Esophagus muscularis mucosa (tissue), 4 donors: Measurements from ENCODE around the gene ARHGAP32. TPM values are rescaled to one million over a fixed set of nuclear protein-coding genes. Genes with fewer than 3 reads are reported as not detected.

ENCODE experiments used
- DNase-seq: peaks from one replicate; pipeline ENCODE4 v3.0.0-alpha.2; 2017; ENCODE audit errors: extremely low spot score
- H3K27ac ChIP-seq, 4 donors: fragments of 200-600 bp; sonication (generic); replicated peaks in 1 of 4; 1 replicate in 3 of 4; 2 replicates in 1 of 4; pipeline ENCODE4 v1.5.1; 2016 to 2019; ENCODE audit warnings: mild to moderate bottlenecking in 1 of 4
- H3K27me3 ChIP-seq, 4 donors: fragments of 200-600 bp; sonication (generic); one replicate each; pipeline versions ENCODE4 v1.5.1 to v1.6.0; 2016 to 2019
- H3K36me3 ChIP-seq, 4 donors: fragments of 200-600 bp; sonication (generic); one replicate each; pipeline ENCODE4 v1.5.1; 2016 to 2019
- H3K4me1 ChIP-seq, 4 donors: fragments of 200-600 bp; sonication (generic); one replicate each; pipeline ENCODE4 v1.5.1; 2016 to 2019
- H3K4me3 ChIP-seq, 4 donors: fragments of 200-600 bp; sonication (generic); 1 replicate in 2 of 4; 2 replicates in 2 of 4; pipeline ENCODE4 v1.5.1; 2016 to 2019; ENCODE audit warnings: mild to moderate bottlenecking in 4 of 4, moderate library complexity in 1 of 4
- H3K9me3 ChIP-seq, 4 donors: fragments of 200-600 bp; sonication (generic); 1 replicate in 3 of 4; 2 replicates in 1 of 4; pipeline ENCODE4 v1.5.1; 2016 to 2019
- CTCF ChIP-seq, 3 experiments: fragments of 200-600 bp in 2 of 3; fragments of 450-650 bp in 1 of 3; sonication (generic) in 2 of 3; IDR thresholded peaks; one replicate each; pipeline ENCODE4 v1.5.1; 2017 to 2019; ENCODE audit warnings: antibody characterized with exemption in 3 of 3, mild to moderate bottlenecking in 2 of 3, moderate library complexity in 1 of 3
- EP300 ChIP-seq: sonication (generic); formaldehyde crosslinking; IDR thresholded peaks from one replicate; pipeline ENCODE4 v1.6.1; 2017; ENCODE audit warnings: antibody characterized with exemption
- POLR2A ChIP-seq: fragments of 450-650 bp; IDR thresholded peaks from one replicate; pipeline ENCODE4 v1.6.1; 2017; ENCODE audit warnings: antibody characterized with exemption, moderate library complexity, mild to moderate bottlenecking, low read depth
- POLR2AphosphoS5 ChIP-seq, 2 donors: sonication (generic); formaldehyde crosslinking; IDR thresholded peaks; one replicate each; pipeline ENCODE4 v1.6.1; 2017; ENCODE audit warnings: antibody characterized with exemption in 2 of 2
- WGBS: methylation state at CpG from one replicate; pipeline ENCODE4 v1.1.5; 2018; 5-methylcytosine and 5-hydroxymethylcytosine counted together
- intact Hi-C: fragments of 100-400 bp; cut with DNase I; formaldehyde crosslinking; loops from one replicate; pipeline ENCODE4 v1.15.1; 2023
- total RNA-seq, 4 donors: library from RNA; depleted of rRNA; stranded (reverse); fragments of >200 nt; gene quantifications; one replicate each; pipeline versions ENCODE4 v1.1.0 to v1.2.1, GENCODE V29; 2016

The ARHGAP32 gene
- total RNA-seq, 4 donors from 2014 or later = 11.9 to 17.0 (median 15.8) TPM

GRCh38 chr11:128967578-128967977 is 224.5 kb downstream of the ARHGAP32 start:
- Histone ChIP-seq H3K27ac (no peak overlapping the region), H3K36me3 (peaks cover 19 to 45% (median 34%) of the 10 kb centered on the region in 4 donors), H3K4me3 (no peak overlapping the region), H3K9me3 (no peaks in the 10 kb centered on the region), H3K27me3 (no peaks in the 10 kb centered on the region), H3K4me1 (no peaks in the 10 kb centered on the region)
- DNase-seq = no peak
- WGBS = 78% methylated on average over 6 of the region's 6 CpGs
- TF ChIP-seq POLR2AphosphoS5 (IDR thresholded peaks at IDR 0.05) (no peak), EP300 (no peak), POLR2A (no peak), CTCF (IDR thresholded peaks at IDR 0.05) (no peak)
- intact Hi-C loops = no loop called here

GRCh38 chr11:128965485-128965884 is 226.6 kb downstream of the ARHGAP32 start:
- WGBS = 39% methylated on average over 4 of the region's 4 CpGs
- TF ChIP-seq POLR2A = no peak
- no peak for TF ChIP-seq EP300
- no peak for TF ChIP-seq POLR2AphosphoS5 (IDR thresholded peaks at IDR 0.05)
- no peak for TF ChIP-seq CTCF (IDR thresholded peaks at IDR 0.05)
- no peaks in the 10 kb centered on the region for H3K4me1 ChIP-seq
- intact Hi-C loops = no loop called here
- no peaks in the 10 kb centered on the region for H3K27me3 ChIP-seq
- peaks cover 14 to 24% (median 19%) of the 10 kb centered on the region in 4 donors for H3K36me3 ChIP-seq
- no peak for DNase-seq
- no peak overlapping the region for H3K27ac ChIP-seq
- no peak overlapping the region for H3K4me3 ChIP-seq
- H3K9me3 ChIP-seq = no peaks in the 10 kb centered on the region

- no peak overlapping the region for H3K4me3 ChIP-seq
- peaks cover 4 to 14% (median 9%) of the 10 kb centered on the region in 4 donors for H3K36me3 ChIP-seq
- DNase-seq = peak; percentile 66
- H3K27ac ChIP-seq = no peak overlapping the region
- WGBS = 81% methylated on average over 7 of the region's 7 CpGs
- no peaks in the 10 kb centered on the region for H3K4me1 ChIP-seq
- H3K9me3 ChIP-seq = no peaks in the 10 kb centered on the region
- intact Hi-C loops = no loop called here
- H3K27me3 ChIP-seq = no peaks in the 10 kb centered on the region
- no peak for TF ChIP-seq POLR2AphosphoS5 (IDR thresholded peaks at IDR 0.05)
- no peak for TF ChIP-seq EP300
- TF ChIP-seq CTCF (IDR thresholded peaks at IDR 0.05) = no peak
- no peak for TF ChIP-seq POLR2A
Observed at GRCh38 chr11:128964463-128964930, 227.6 kb downstream of the ARHGAP32 start.

GRCh38 chr11:128963744-128964325 is 228.3 kb downstream of the ARHGAP32 start:
- 84% methylated on average over 3 of the region's 3 CpGs for WGBS
- no peak for TF ChIP-seq EP300
- DNase-seq = no peak
- Histone ChIP-seq H3K4me1 (no peaks in the 10 kb centered on the region), H3K27ac (no peak overlapping the region), H3K4me3 (no peak overlapping the region), H3K27me3 (no peaks in the 10 kb centered on the region), H3K36me3 (peaks cover 0 to 7% (median 5%) of the 10 kb centered on the region in 4 donors), H3K9me3 (no peaks in the 10 kb centered on the region)
- intact Hi-C loops = no loop called here

GRCh38 chr11:128962896-128963295 is 229.2 kb downstream of the ARHGAP32 start:
- Histone ChIP-seq H3K4me3 (no peak overlapping the region), H3K36me3 (no peaks in the 10 kb centered on the region), H3K9me3 (no peaks in the 10 kb centered on the region), H3K27ac (no peak overlapping the region), H3K27me3 (no peaks in the 10 kb centered on the region), H3K4me1 (no peaks in the 10 kb centered on the region)
- 81% methylated on average over 5 of the region's 5 CpGs for WGBS
- TF ChIP-seq POLR2AphosphoS5 (IDR thresholded peaks at IDR 0.05) (no peak), POLR2A (no peak), CTCF (IDR thresholded peaks at IDR 0.05) (no peak), EP300 (no peak)
- DNase-seq = no peak
- intact Hi-C loops = no loop called here
